KG1 (cell line): ENCODE data around the gene LDLRAD4.

ENCODE experiments used
- DNase-seq: peaks from one replicate; lab custom pipeline; 2025; lab: John Stamatoyannopoulos, UW

Gene LDLRAD4

GRCh38 chr18:13218368-13218991 lies at the start of gene LDLRAD4:
LDLRAD4 (plus strand) TSS chr18:13218760.
- DNase-seq = no peak

- DNase-seq = no peak
Observed at GRCh38 chr18:13173578-13174145, 44.9 kb upstream of the LDLRAD4 start.

- no peak for DNase-seq
Observed at GRCh38 chr18:13175266-13175665, 43.3 kb upstream of the LDLRAD4 start.

- no peak for DNase-seq
Observed at GRCh38 chr18:13175754-13176210, 42.8 kb upstream of the LDLRAD4 start.

- no peak for DNase-seq
Observed at GRCh38 chr18:13176847-13177246, 41.7 kb upstream of the LDLRAD4 start.

GRCh38 chr18:13178197-13178596 lies 40.4 kb upstream of the LDLRAD4 start:
- DNase-seq = no peak

- no peak for DNase-seq
Observed at GRCh38 chr18:13178976-13179375, 39.6 kb upstream of the LDLRAD4 start.

- no peak for DNase-seq
Observed at GRCh38 chr18:13179566-13180113, 38.9 kb upstream of the LDLRAD4 start.

GRCh38 chr18:13180614-13181375 lies 37.8 kb upstream of the LDLRAD4 start:
- no peak for DNase-seq

GRCh38 chr18:13181765-13182164 lies 36.8 kb upstream of the LDLRAD4 start:
- no peak for DNase-seq

GRCh38 chr18:13183359-13183758 lies 35.2 kb upstream of the LDLRAD4 start:
- no peak for DNase-seq

- no peak for DNase-seq
Observed at GRCh38 chr18:13183790-13184189, 34.8 kb upstream of the LDLRAD4 start.

GRCh38 chr18:13184396-13184795 lies 34.2 kb upstream of the LDLRAD4 start:
- DNase-seq = no peak

- no peak for DNase-seq
Observed at GRCh38 chr18:13185675-13186198, 32.8 kb upstream of the LDLRAD4 start.

GRCh38 chr18:13186687-13187086 lies 31.9 kb upstream of the LDLRAD4 start:
- no peak for DNase-seq

GRCh38 chr18:13187498-13187897 lies 31.1 kb upstream of the LDLRAD4 start:
- DNase-seq = no peak

- no peak for DNase-seq
Observed at GRCh38 chr18:13191031-13191430, 27.5 kb upstream of the LDLRAD4 start.

GRCh38 chr18:13191779-13192178 lies 26.8 kb upstream of the LDLRAD4 start:
- no peak for DNase-seq

GRCh38 chr18:13192970-13193369 lies 25.6 kb upstream of the LDLRAD4 start:
- DNase-seq = no peak

- DNase-seq = no peak
Observed at GRCh38 chr18:13194239-13194638, 24.3 kb upstream of the LDLRAD4 start.

- no peak for DNase-seq
Observed at GRCh38 chr18:13198701-13199100, 19.9 kb upstream of the LDLRAD4 start.

- DNase-seq = no peak
Observed at GRCh38 chr18:13199169-13199568, 19.4 kb upstream of the LDLRAD4 start.

GRCh38 chr18:13201292-13201691 lies 17.3 kb upstream of the LDLRAD4 start:
- DNase-seq = no peak
